SK-N-SH treated with all-trans-retinoic acid at 6 μM for 48 hours (cell line): Measurements from ENCODE around the gene OR6Q1.
"Not testable (repeated sequence)": the region's sequence is repeated elsewhere in the genome, so short reads cannot be mapped to it uniquely, and the experiment has no call there.

Experiments
- ATAC-seq: fragments of 200-7000 bp; cut with Tn5 transposase; 3 replicates; pipeline ENCODE4 v1.9.1; 2020; ENCODE audit warnings: mild to moderate bottlenecking, moderate library complexity
- ARNTL ChIP-seq: fragments of 450-650 bp; formaldehyde crosslinking; IDR thresholded peaks from 2 replicates; pipeline ENCODE4 v1.5.0; 2020; ENCODE audit warnings: low read depth, mild to moderate bottlenecking, moderate library complexity, borderline replicate concordance
- BACH2 ChIP-seq: fragments of 250-450 bp; sonication (Bioruptor Pico); IDR thresholded peaks from 2 replicates; pipeline ENCODE4 v1.9.0; 2021; ENCODE audit warnings: mild to moderate bottlenecking, borderline replicate concordance
- CREB5 ChIP-seq: fragments of 250-450 bp; sonication (Bioruptor Pico); IDR thresholded peaks from 2 replicates; pipeline ENCODE4 v1.5.1; 2020; ENCODE audit warnings: low read depth, mild to moderate bottlenecking, moderate library complexity
- CSDC2 ChIP-seq: fragments of 250-450 bp; sonication (Bioruptor Pico); IDR thresholded peaks from 2 replicates; pipeline ENCODE4 v1.5.0; 2020; ENCODE audit warnings: mild to moderate bottlenecking, moderate library complexity
- CSRNP3 ChIP-seq: fragments of 250-450 bp; sonication (Bioruptor Pico); IDR thresholded peaks from 2 replicates; pipeline ENCODE4 v1.5.1; 2021; ENCODE audit warnings: mild to moderate bottlenecking, moderate library complexity
- ESRRG ChIP-seq: fragments of 250-450 bp; sonication (Bioruptor Pico); IDR thresholded peaks from 2 replicates; pipeline ENCODE4 v1.6.1; 2021; ENCODE audit warnings: mild to moderate bottlenecking
- GLIS3 ChIP-seq: fragments of 250-450 bp; sonication (Bioruptor Pico); IDR thresholded peaks from 2 replicates; pipeline ENCODE4 v1.5.0; 2020; ENCODE audit warnings: mild to moderate bottlenecking, moderate library complexity
- ISL1 ChIP-seq: fragments of 250-450 bp; sonication (Bioruptor Pico); IDR thresholded peaks from 2 replicates; pipeline ENCODE4 v2.1.2; 2022; ENCODE audit warnings: mild to moderate bottlenecking, moderate library complexity
- OSR1 ChIP-seq: fragments of 250-450 bp; sonication (Bioruptor Pico); IDR thresholded peaks from 2 replicates; pipeline ENCODE4 v1.8.0; 2022; ENCODE audit warnings: moderate library complexity, mild to moderate bottlenecking, inconsistent platforms
- PATZ1 ChIP-seq: fragments of 250-450 bp; sonication (Bioruptor Pico); IDR thresholded peaks from 2 replicates; pipeline ENCODE4 v1.8.0; 2020; ENCODE audit warnings: mild to moderate bottlenecking, moderate library complexity, borderline replicate concordance
- POU6F1 ChIP-seq: fragments of 250-450 bp; sonication (Bioruptor Pico); IDR thresholded peaks from 2 replicates; pipeline ENCODE4 v1.8.0; 2021; ENCODE audit warnings: low read depth, mild to moderate bottlenecking, moderate library complexity, borderline replicate concordance
- PPARA ChIP-seq: fragments of 250-450 bp; sonication (Bioruptor Pico); IDR thresholded peaks from 2 replicates; pipeline ENCODE4 v1.5.0; 2020; ENCODE audit warnings: mild to moderate bottlenecking, borderline replicate concordance
- RARB ChIP-seq: fragments of 250-450 bp; sonication (Bioruptor Pico); IDR thresholded peaks from 2 replicates; pipeline ENCODE4 v1.8.0; 2021; ENCODE audit warnings: mild to moderate bottlenecking, moderate library complexity
- SNAI2 ChIP-seq: fragments of 250-450 bp; sonication (Bioruptor Pico); IDR thresholded peaks from 2 replicates; pipeline ENCODE4 v1.5.0; 2020; ENCODE audit warnings: mild to moderate bottlenecking, moderate library complexity
- TCF4 ChIP-seq: fragments of 250-450 bp; sonication (Bioruptor Pico); IDR thresholded peaks from 2 replicates; pipeline ENCODE4 v1.8.0; 2021; ENCODE audit warnings: mild to moderate bottlenecking, moderate library complexity, borderline replicate concordance
- TOX ChIP-seq: fragments of 250-450 bp; sonication (Bioruptor Pico); IDR thresholded peaks from 2 replicates; pipeline ENCODE4 v1.8.0; 2021; ENCODE audit warnings: mild to moderate bottlenecking, moderate library complexity, borderline replicate concordance
- ZC3H10 ChIP-seq: fragments of 250-450 bp; sonication (Bioruptor Pico); IDR thresholded peaks from 2 replicates; pipeline ENCODE4 v1.5.1; 2021; ENCODE audit warnings: mild to moderate bottlenecking, moderate library complexity
- ZFP3 ChIP-seq: fragments of 250-450 bp; sonication (Bioruptor Pico); IDR thresholded peaks from 2 replicates; pipeline ENCODE4 v1.5.0; 2020; ENCODE audit warnings: mild to moderate bottlenecking, moderate library complexity
- ZFP30 ChIP-seq: fragments of 450-650 bp; formaldehyde crosslinking; IDR thresholded peaks from 2 replicates; pipeline ENCODE4 v1.5.0; 2022; ENCODE audit warnings: mild to moderate bottlenecking, moderate library complexity
- ZNF565 ChIP-seq: fragments of 450-650 bp; formaldehyde crosslinking; conservative IDR thresholded peaks from 2 replicates; pipeline ENCODE4 v1.5.0; 2020; ENCODE audit warnings: low read depth, mild to moderate bottlenecking, moderate library complexity
- ZNF8 ChIP-seq: fragments of 450-650 bp; formaldehyde crosslinking; IDR thresholded peaks from 2 replicates; pipeline ENCODE4 v1.5.0; 2020; ENCODE audit warnings: mild to moderate bottlenecking, moderate library complexity

The OR6Q1 gene

GRCh38 chr11:57983191-57983590 lies 47.6 kb upstream of the OR6Q1 start:
- ATAC-seq = no peak
- TF ChIP-seq CSRNP3 (CRISPR knock-in tag) (no peak), TOX (CRISPR knock-in tag) (no peak), ZNF8 (no peak), ARNTL (no peak), SNAI2 (CRISPR knock-in tag) (no peak), RARB (no peak), CREB5 (CRISPR knock-in tag) (no peak), PATZ1 (CRISPR knock-in tag) (no peak), ISL1 (CRISPR knock-in tag) (no peak), OSR1 (CRISPR knock-in tag) (no peak), GLIS3 (CRISPR knock-in tag) (no peak), PPARA (CRISPR knock-in tag) (no peak), ZFP3 (CRISPR knock-in tag) (no peak), TCF4 (CRISPR knock-in tag) (no peak), ZNF565 (CRISPR knock-in tag) (no peak), POU6F1 (CRISPR knock-in tag) (no peak)

GRCh38 chr11:57999523-57999922 lies 31.2 kb upstream of the OR6Q1 start:
- ATAC-seq = not testable (repeated sequence)

GRCh38 chr11:58000021-58000420 lies 30.7 kb upstream of the OR6Q1 start:
- ATAC-seq = not testable (repeated sequence)

GRCh38 chr11:58000699-58001098 lies 30.1 kb upstream of the OR6Q1 start:
- ATAC-seq = no peak
- TF ChIP-seq ZNF565 (CRISPR knock-in tag) = no peak
- no peak for TF ChIP-seq BACH2
- no peak for TF ChIP-seq CSRNP3 (CRISPR knock-in tag)
- no peak for TF ChIP-seq ZFP3 (CRISPR knock-in tag)
- TF ChIP-seq ZC3H10 (CRISPR knock-in tag) = no peak
- no peak for TF ChIP-seq CSDC2 (CRISPR knock-in tag)
- TF ChIP-seq ISL1 (CRISPR knock-in tag) = no peak
- TF ChIP-seq ARNTL = no peak
- no peak for TF ChIP-seq GLIS3 (CRISPR knock-in tag)
- TF ChIP-seq PATZ1 (CRISPR knock-in tag) = no peak
- no peak for TF ChIP-seq ZNF8
- TF ChIP-seq PPARA (CRISPR knock-in tag) = no peak
- TF ChIP-seq TOX (CRISPR knock-in tag) = no peak
- no peak for TF ChIP-seq POU6F1 (CRISPR knock-in tag)
- TF ChIP-seq RARB = no peak
- no peak for TF ChIP-seq ZFP30 (CRISPR knock-in tag)
- no peak for TF ChIP-seq ESRRG (CRISPR knock-in tag)
- TF ChIP-seq CREB5 (CRISPR knock-in tag) = no peak
